Measurements from ENCODE around the gene LRRC47. TPM values are rescaled to one million over a fixed set of nuclear protein-coding genes. Genes with fewer than 3 reads are reported as not detected.
"Not testable (repeated sequence)": the region's sequence is repeated elsewhere in the genome, so short reads cannot be mapped to it uniquely, and the experiment has no call there.

The LRRC47 gene
- total and polyA plus RNA-seq, 2 of the 8 experiments (the other 6 are each of a cell fraction or from before 2014, with no cell fraction given), result 38.3 to 82.4 TPM

DNA sequence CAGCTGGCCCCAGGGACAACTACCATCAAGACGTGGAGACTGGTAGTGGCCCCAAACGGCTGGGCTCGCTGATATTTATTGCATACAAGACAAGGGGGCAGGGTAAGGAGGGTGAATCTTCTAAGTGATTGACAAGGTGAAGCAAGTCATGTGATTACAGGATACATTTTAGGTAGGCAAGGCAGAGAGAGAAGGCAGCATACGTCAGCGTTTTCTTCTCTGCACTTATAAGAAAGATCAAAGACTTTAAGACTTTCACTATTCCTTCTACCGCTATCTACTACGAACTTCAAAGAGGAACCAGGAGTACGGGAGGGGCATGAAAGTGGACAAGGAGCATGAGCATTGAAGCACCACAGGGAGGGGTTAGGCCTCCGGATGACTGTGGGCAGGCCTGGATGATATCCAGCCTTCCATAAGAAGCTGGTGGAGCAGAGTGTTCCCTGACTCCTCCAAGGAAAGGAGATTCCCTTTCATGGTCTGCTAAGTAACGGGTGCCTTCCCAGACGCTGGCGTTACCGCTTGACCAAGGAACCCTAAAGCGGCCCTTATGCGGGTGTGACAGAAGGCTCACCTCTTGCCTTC, 47.9 kb downstream of the LRRC47 start:
- H4K91ac ChIP-seq (replicated peaks; ENCODE audit: insufficient read length, low read length); H3K4ac ChIP-seq (replicated peaks; ENCODE audit: insufficient read length, low read depth, low read length); H2AFZ ChIP-seq (ENCODE audit: low read length); H2BK15ac ChIP-seq (ENCODE audit: low read length); H2BK12ac ChIP-seq (ENCODE audit: low read depth, low read length); FAIRE-seq; H2BK120ac ChIP-seq (replicated peaks; ENCODE audit: low read depth, low read length); H3K9me3 ChIP-seq (ENCODE audit: insufficient read depth in 2 of 2, low read depth in 1 of 2, low read length in 1 of 2); H3K36me3 ChIP-seq (ENCODE audit: control insufficient read depth in 2 of 4, insufficient read depth in 4 of 4, low read length in 3 of 4); H3K27me3 ChIP-seq (replicated peaks in 1 of 4; ENCODE audit: control insufficient read depth in 3 of 4, extremely low read depth in 1 of 4, insufficient read depth in 3 of 4, low read length in 3 of 4); POLR2A ChIA-PET (ENCODE audit: partially characterized antibody); H4K5ac ChIP-seq (ENCODE audit: insufficient read length, low read depth, low read length); H3K14ac ChIP-seq (ENCODE audit: insufficient read length); H4K8ac ChIP-seq (ENCODE audit: extremely low read depth, insufficient read depth, low read length); H3K4me2 ChIP-seq (ENCODE audit: insufficient read depth in 1 of 2, low read depth in 2 of 2, low read length in 2 of 2); H3K56ac ChIP-seq (replicated peaks; ENCODE audit: insufficient read length, low read depth, low read length); H3K18ac ChIP-seq (ENCODE audit: extremely low read depth, low read length); H2BK5ac ChIP-seq (ENCODE audit: low read depth, low read length); H3K4me3 ChIP-seq (ENCODE audit: extremely low read depth in 1 of 4, insufficient read depth in 2 of 4, low read depth in 3 of 4, low read length in 4 of 4); H2AK5ac ChIP-seq (ENCODE audit: low read depth, low read length); H3K23ac ChIP-seq (ENCODE audit: insufficient read length); H3K9ac ChIP-seq (replicated peaks in 1 of 4; ENCODE audit: extremely low read depth in 1 of 4, low read depth in 3 of 4, low read length in 3 of 4); H2BK20ac ChIP-seq (ENCODE audit: low read length); DNase-seq (ENCODE audit: low read depth in 1 of 2, low spot score in 2 of 2); H3K27ac ChIP-seq (ENCODE audit: low read depth, low read length): not testable (repeated sequence)
- peaks cover 14% of the 10 kb centered on the region for H3K23me2 ChIP-seq (ENCODE audit: low read depth, low read length)
- peaks cover 0 to 27% of the 10 kb centered on the region in 2 experiments; a peak in 3 of 4 replicates for H3K79me2 ChIP-seq (ENCODE audit: control insufficient read depth in 1 of 2, insufficient read depth in 2 of 2, low read length in 2 of 2)
- CTCF ChIA-PET (ENCODE audit: partially characterized antibody), result interaction anchor here (0.6 to 1.3 kb wide), 3 partner anchors 21 to 53 kb away, joined by 3 read pairs; no protein-coding TSS in a partner anchor
- peaks cover 8 to 19% of the 10 kb centered on the region in 2 experiments for H4K20me1 ChIP-seq (replicated peaks in 1 of 2; ENCODE audit: control insufficient read depth in 1 of 2, insufficient read depth in 2 of 2, low read length in 2 of 2)
- 91% methylated on average over 14 of the region's 15 CpGs; no CpG with 5 or more reads in 1 of the 2 experiments for WGBS, 2 experiments (ENCODE audit: extremely low coverage in 1 of 2, insufficient coverage in 1 of 2, insufficient read length in 1 of 2, insufficient replicate concordance in 2 of 2, low coverage in 1 of 2, low lambda C conversion rate in 2 of 2, missing lambda C conversion rate in 1 of 2)
- peaks cover 0 to 16% (median 13%) of the 10 kb centered on the region in 4 experiments; a peak in 6 of 7 replicates for H3K4me1 ChIP-seq (replicated peaks in 1 of 4; ENCODE audit: control insufficient read depth in 3 of 4, insufficient read depth in 4 of 4, low read length in 3 of 4)
- H3K79me1 ChIP-seq (ENCODE audit: low read depth, low read length), result peaks cover 17% of the 10 kb centered on the region

All from H1 (cell line).